Measurements from ENCODE around the gene LRPAP1.
A peak's percentile ranks its signal among the peaks of the same experiment; 100 is the strongest.

LRPAP1 gene

DNA sequence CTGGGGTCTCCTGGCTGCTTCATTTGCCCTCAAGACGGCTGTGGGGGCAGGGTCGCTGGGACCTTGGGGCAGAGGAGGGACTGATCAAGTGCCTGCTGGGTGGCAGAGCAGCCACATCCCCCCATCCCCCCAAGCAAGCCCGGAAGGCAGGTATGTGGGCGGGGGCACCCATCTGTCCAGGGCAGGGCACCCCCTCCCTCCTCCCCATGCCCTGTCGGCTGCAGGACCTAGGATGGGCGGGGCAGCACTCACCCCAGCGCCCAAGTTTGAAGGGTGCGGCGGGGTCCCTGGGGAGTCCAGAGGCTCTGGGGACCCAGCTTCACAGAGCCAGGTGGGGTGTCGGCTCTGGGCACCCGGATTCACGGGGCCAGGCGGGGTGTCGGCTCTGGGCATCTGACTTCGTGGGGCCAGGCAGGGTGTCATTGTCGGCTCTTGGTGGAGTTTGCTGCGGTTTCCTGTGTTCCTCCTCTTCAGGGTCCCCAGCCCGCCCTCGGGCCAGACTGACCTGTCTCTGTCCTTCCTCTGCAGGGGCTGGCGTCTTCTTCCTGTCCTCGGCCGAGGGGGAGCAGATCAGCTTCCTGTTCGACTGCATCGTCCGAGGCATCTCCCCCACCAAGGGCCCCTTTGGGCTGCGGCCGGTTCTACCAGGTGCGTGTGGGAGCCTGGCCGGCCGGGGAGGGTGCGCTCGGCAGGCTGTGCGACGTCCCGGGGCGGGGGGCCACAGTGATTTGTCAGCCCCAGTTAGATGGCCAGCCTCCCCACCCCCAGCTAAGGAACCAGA lies 47.0 kb downstream of the LRPAP1 start:
- DNase-seq (ENCODE audit: low read depth), result no peak

DNA sequence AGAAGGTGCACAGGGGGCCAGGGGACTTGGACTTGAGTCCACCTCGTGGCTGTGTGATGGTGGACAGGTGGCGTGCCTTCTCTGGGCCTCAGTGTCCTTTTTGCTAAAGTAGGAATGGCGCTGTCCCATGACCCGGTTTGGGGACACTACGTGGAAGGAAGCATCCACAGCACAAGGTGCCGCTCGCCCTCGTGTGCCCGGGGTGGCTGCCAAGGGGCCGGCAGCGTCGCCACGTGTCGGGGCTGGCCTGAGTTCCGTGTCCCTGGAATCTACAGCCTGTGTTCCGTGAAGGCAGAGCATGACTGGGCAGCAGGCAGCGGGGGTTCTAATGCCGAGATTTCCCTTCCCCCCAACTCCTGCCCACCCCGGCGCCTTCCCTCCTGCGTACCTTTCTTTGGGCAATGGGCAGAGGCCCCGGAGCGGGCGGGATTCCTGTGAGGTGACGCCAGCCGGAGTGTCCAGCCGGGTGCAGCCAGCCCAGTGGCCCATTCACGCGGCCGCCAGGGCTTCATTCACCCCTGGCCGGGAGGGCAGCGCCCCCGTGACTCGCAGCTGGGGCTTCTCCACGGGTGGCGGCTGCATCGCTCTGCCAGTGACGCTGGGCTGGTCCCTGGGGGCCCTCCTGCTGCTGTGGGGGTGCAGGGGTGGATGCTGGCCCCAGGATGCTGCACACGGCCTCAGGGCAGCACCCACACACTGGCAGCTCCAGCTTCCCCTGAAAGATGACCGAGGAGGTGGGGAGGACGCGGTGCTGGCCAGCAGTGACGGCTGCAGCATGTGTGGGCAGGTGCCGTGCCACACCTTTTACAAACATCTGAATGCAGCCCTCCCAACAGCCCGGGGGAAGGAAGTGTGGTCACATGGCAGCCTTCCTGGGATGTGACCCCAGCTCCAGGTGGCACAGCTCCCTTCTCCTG lies 47.9 kb downstream of the LRPAP1 start:
- no peak for DNase-seq (ENCODE audit: low read depth)

DNA sequence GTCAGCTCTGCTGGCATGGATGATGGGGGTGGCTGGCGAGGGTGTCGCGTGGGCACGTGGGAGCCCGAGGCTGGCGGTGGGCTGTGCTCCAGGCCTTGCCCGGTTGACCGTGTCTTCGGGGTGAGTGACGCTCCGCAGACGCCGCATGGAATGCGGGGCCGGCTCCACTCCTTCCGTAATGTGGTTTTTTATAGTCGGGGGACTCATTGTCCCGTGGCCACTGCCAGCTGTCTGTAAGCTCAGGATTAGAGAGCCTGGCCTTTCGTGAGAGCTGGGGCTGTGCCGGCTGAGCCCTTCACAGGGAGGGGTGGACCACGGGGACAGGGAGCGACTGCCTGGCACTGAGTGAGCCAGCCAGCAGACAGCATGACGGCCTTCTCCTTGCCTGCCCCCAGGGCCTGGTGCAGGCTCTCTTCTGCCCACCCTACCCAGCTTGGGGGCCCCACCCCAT lies 48.7 kb downstream of the LRPAP1 start:
- no peak for DNase-seq (ENCODE audit: low read depth)

DNA sequence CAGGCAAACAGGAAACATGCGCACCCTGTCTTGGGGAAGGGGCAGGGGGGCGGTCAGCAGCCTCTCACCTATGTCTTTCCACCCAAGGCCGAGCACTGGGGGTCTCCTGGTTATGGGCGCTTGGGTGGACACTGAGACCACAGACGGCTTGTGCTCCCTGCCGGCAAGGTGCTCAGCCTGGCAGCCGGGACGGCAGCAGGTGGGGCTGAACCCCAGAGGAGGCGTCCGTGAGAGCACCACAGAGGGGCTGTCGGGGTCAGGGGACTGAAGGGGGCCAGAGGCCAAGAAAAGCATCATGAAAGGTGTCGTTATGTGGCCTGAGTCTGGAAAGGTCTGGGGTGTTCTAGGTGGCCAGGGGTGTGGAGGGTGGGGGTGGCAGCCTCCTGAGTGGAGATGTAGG lies 49.5 kb downstream of the LRPAP1 start:
- DNase-seq (ENCODE audit: low read depth), result no peak

DNA sequence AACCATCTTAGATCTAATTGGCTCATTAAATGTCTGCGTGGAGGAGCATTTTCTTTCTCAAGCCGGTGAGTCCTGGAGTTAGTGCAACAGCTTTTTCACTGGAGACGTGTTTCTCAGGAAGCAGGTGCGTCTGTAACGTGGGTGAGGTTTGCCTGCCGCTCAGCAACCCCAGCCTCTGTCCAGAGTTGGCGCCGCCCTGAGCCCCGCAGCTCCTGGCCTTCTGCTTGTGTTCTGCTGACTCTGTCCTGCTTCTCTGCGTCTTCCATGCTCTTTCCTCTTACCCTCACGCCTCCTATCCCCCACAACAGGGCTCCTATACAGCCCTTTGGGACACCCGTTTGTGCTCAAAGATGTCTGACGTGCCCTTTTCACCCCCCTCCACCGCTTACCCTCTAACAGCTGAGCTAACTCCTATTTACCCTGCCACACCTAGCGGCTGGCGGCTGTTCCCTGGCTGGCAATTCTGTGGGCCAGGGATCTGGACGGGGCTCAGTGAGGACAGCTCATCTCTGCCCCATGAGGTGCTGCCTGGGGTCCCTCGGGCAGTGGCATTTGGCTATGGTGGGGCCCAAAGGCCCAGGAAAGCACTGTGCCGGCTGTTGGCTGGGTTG lies 50.3 kb downstream of the LRPAP1 start:
- DNase-seq (ENCODE audit: low read depth), result no peak

DNA sequence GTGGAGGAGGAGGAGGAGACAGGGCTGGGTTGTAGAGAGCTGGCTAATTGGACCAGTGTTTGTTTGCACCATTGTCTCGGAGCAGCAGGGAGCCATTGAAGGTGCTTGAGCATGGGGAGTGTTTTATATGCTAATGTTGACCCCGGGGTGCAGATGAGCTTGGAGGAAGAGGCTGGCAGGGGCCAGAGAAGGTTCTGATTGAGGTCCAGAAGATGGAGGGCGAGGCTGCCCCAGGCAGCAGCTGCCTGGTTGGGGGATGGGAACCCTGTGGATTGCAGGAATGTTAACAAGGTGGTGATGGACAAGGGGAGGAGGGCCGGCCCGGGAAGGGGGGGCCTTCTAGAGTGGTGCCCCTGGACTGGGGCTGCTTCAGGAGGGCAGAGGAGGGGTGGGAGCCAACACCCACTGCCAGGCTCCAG lies 51.1 kb downstream of the LRPAP1 start:
- no peak for DNase-seq (ENCODE audit: low read depth)

DNA sequence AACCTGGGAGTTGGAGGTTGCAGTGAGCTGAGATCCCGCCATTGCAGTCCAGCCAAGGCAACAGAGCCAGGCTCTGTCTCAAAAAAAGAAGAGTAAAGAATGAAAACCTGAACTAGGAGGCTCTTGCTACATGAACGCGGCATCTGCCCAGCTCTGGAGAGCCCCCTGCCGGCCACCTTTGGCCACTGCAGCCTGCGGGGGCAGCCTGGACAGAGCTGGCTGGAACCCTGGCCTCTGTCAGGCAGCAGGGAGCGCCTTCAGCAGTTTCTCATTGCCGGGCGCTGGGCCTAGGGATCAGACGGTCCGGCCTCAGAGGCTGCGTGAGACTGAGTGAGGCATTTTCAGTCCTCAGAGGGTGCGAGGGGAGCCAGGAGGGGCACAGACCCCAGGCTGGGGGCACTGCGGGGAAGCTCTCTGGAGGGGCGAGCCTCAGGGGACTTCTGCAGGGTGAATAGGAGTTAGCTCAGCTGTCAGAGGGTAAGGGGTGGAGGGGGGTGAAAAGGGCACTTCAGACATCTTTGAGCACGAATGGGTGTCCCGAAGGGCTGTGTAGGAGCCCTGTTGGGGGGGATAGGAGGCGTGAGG lies 51.6 kb downstream of the LRPAP1 start:
- peak; percentile 56 for DNase-seq (ENCODE audit: low read depth)

DNA sequence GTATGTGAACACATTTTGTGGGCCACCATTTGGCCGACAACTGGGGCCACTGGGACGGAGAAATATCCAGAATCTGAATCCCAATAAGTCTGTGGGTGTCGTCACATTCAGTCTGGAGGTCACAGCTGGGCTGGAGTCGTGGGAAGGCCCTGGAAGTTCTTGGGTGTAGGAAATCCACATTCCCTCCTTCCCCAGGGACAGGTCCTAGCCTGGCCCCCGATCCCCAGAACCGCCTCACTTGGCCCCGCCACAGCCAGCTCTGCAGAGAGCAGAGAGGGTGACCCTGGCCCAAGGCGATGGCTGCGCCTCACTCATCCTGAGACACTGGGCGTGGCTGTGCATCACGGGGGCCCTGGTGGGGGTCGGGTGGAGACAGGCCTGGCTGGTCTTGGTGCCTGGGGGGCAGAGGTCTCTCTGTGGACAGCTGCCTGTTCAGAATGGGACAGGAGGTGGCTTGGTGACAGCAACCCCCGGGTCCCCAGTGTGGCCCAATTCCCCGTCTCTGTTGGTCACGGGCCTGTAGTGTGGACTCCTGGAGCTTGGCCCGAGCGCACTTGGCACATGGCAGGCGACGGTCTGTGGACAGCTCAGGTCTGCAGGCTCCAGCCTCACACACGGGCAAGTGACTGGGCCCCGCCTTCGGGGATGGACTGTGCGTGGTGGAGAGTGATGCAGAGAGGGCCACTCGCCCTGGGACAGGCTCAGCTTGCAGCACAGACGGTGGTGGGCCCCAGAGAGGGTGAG lies 52.7 kb downstream of the LRPAP1 start:
- DNase-seq (ENCODE audit: low read depth), result no peak

DNA sequence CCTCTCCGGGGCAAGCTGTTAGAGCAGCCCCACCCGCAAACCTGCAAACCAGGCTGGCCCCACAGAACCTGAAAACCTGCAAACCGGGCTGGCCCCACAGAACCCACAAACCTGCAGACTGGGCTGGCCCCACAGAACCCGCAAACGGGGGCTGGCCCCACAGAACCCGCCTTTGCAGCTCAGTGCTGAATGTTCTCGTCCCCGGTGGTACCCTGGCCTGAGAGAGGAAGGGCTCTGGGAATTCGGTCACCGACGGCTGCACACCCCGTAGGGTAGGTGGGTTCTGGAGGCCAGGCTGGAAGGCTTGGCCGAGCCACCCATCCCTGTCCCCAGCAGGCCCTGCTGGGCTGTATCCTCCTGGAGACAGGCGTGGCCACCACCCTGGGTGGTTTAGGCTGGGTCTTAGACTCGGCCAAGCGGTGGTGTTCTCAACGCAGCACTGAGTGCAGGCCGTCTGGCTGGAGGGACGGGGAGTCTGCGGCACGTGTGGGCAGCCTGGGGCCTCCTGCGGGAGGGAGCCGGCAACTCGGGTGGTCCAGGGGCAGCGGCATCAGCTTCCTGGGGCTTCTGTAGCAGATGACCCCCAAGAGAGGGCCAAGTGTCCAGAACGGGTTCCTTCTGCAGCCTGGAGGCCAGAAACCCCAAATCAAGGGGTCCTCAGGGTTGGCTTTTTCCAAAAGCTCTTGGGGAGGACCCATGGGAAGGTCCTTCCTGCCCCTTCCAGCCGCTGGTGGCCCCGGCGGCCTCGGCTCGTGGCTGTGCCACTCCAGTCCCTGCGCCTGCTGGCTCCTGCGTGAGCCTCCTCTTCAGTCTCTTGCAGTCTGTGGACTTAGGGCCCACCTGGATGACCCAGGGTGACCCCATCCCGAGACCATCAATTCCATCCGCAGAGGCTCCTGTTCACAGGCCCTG lies 53.5 kb downstream of the LRPAP1 start:
- no peak for DNase-seq (ENCODE audit: low read depth)

DNA sequence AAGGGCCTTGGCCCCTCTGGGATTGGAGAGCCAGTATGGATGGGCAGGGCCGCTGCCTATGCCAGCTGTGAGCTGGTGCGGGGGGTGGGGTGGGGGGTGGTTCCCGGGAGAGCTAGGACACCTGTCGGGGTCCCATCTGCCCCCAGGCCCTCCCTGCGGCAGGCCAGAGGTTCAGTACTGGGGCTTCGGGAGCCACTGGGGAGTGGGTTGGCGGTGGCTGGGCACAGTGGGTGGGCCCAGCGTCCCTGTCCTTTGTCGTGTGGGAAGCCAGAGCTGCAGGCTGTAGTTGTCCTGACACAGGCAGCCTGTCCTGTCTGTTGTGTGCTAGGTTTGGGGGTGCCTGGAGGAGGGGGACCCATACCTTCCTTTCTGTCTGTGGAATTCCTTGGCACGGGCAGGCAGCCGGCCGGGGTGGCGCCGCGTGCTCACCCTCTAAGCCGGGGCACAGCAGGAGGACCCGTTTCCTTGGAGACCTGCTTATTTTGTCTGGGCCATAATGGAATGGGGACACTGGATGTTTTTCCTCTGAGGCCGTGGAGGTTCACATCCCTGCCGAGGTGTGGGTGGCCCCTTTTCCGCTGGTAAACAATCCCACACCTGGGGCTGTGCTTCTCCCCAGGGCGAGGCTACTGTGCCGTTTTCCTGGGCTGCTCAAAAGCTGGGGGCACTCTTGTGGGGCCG lies 54.3 kb downstream of the LRPAP1 start:
- no peak for DNase-seq (ENCODE audit: low read depth)

DNA sequence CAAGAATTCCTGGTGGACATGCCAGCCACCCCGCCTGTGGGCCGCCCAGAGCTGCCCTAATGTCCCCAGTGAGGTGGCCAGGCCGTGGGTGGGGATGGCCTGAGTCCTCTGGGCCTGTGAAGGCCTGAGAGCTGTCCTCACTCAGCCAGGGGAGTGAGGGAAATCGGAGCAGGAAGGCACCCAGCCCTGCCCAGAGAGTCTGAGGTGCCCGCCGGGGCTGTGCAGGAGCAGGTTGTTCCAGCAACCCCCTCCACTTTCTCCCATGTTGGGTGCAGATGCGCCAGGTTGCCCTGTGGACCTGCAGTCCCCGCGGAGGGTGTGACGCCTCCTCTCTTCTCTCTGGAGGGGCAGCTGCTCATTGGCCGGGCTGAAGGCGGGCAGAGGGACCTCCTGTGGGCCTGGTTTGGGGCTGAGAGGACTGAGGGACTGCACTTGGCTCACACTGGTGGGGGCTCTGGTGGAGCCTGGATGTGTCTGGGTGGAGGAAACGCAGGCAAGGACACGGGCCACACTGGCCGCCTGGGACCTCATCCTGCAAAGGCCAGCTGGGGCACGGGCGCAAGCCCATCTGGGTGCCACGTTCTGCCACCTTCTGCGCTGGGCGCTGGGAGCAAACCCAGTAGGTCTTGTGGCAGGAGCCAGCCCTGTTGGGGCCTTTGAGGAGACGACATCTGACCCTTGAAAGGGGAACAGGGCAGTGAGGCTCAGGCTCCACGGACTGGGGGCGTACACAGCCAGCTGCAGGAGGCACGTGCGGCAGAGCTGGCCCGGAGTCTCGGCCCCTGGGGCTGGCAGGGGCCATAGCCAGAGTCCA lies 55.1 kb downstream of the LRPAP1 start:
- no peak for DNase-seq (ENCODE audit: low read depth)

DNA sequence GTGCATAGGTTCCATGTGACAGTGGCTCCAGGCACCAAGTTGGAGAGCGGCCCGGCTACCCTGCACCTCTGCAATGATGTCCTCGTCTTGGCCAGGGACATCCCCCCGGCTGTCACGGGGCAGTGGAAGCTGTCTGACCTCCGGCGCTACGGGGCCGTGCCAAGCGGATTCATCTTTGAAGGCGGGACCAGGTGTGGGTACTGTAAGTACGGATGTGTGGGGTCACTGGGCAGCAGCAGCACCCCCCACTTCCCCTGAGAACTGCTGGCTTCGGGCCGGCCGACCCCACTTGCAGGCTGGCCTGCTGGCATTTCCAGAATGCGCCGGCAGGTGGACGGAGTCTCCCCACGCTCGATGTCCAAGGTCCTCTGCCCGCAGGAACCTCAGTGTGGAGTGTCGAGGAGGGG lies 55.9 kb downstream of the LRPAP1 start:
- no peak for DNase-seq (ENCODE audit: low read depth)

DNA sequence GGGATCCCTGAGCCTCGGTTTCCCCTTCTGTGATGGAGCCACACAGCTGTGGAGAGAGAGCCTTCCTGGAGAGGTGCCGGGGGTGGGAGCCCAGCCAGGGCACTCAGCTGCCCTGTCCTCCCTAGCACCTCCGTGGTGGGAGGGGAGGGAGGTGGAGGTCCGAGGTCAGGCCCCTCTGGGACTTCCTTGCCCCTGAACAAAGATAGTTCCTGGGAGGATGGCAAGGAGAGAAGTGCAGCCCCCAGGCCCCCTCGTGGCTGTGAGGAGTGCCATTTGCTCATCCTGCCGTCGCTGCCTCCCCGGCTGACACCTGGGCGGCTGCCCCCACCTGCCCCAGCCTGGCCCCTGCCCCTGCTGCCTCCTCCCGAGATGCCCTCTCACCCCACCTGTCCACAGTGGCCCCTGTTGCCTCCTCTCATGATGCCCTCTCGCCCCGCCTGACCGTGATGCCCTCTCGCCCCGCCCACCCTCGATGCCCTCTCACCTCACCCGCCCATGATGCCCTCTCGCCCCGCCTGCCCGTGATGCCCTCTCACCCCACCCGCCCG lies 56.4 kb downstream of the LRPAP1 start:
- no peak for DNase-seq (ENCODE audit: low read depth)

DNA sequence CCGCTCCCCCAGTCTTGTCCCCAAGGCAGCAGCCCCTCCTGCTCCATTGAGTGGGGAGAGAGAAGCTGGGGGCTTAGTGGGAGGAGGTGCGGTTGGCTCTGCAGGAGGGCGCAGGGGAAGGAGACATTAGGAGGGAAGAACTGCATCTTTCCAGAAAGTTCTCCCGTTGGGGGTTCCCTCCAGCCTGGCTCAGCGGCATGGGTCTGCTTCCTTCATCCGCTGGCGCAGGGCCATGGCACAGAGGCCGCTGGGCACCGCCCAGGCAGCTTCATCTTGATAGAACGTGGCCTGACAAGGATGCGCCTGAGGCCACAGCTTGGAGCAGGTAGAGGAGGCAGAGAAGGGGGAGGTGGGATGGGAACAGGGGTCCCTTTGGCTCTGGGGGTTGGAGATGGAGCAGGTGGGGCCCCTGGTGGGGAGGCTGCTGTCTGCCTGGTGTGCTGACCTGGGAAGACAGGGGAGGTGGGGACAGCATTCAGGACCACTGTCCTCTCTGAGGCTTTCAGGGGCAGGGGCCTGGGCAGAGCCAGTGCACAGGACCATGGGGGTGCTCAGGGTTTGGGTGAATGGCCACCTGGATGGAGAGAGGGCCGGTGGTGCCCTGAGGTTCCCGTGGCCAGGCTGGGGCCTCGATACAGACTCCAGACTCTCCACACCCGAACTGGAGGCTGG lies 57.0 kb downstream of the LRPAP1 start:
- no peak for DNase-seq (ENCODE audit: low read depth)

DNA sequence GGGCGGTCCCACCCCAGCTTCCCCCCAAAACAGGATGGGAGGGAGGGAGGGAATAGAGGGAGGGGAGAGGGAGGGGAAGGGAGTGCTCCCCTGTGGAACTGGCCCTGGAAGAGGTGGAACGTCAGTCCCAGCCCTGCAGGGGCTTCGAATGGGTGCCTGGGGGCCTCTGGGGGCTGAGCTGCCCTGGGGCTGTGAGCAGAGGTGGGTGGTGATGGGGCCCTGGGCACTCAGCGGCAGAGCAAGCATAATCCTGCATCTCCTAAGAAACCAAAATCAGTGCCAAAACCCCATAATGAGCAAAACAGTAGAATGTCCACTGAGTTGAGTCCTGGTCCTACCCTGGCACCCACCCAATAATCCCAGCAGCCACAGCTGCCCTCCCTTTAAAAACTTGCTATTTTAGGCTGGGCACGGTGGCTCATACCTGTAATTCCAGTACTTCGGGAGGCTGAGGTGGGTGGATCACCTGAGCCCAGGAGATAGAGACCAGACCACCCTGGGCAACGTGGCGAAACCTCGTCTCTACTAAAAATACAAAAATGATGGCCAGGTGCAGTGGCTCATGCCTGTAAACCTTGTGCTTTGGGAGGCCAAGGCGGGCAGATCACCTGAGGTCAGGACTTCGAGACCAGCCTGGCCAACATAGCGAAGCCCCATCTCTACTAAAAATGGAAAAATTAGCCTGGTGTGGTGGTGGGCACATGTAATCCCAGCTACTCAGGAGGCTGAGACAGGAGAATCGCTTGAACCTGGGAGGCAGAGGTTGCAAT lies 58.0 kb downstream of the LRPAP1 start:
- DNase-seq (ENCODE audit: low read depth), result no peak

DNA sequence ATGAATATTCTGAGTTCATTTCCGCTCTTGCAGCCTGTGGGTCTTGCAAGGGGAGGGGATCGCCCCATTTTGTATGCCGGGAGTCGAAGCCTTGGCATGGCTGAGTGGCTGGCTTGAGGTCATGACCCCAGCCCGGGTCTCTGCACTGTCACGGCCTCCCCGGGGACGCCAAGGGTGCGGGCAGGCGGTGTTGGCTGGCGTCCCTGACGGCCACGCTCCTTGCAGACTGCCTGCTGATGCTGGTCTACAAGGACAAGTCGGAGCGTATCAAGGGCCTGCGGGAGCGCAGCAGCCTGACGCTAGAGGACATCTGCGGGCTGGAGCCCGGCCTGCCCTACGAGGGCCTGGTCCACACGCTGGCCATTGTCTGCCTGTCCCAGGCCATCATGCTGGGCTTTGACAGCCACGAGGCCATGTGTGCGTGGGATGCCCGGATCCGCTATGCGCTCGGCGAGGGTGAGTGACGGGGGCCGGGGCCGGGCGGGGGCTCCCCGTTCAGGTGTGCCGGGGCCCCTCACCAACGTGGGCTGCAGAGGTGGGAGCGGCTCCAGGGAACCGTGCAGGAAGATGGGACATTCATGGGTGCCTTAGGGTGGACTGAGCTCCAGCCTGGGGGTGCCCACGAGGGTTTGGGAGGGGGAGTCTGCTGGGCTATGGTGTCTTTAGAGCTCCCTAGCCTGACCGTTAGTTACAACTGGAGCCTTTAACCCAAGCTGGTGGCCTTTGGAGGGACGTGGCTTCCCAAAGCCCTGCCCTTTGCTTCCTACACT lies 58.9 kb downstream of the LRPAP1 start:
- DNase-seq (ENCODE audit: low read depth), result no peak
